ENCODE measurements around the gene STT3A. TPM values are rescaled to one million over a fixed set of nuclear protein-coding genes. Genes with fewer than 3 reads are reported as not detected.

Gene STT3A
- total and polyA plus RNA-seq, 12 donors = 28.4 to 208 (median 115) TPM

DNA sequence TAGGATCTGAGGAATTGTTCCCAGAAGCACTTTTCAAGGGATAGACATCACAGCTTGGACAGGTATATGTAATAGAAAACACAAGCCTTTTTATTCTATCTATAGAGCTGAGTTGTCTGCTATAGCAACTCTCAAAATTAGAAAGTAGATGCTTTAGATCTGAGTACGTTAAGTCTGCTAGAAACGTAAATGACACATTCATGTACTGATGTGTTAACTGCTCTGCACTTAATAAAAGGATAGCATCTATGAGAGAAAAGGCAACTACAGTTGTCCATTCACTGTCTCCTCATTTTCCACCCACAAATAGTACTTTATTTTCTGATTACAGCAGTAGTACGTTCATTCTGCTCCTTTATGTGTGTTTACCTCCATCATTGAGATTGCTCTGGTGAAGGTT, 6.0 kb upstream of the STT3A start:
- no peak for DNase-seq
- Histone ChIP-seq H3K27me3 (no peaks in the 10 kb centered on the region), H3K27ac (no peak overlapping the region), H3K36me3 (replicated peaks in 1 of 2) (peaks cover 0 to 26% of the 10 kb centered on the region in 2 donors), H3K4me3 (no peak overlapping the region), H3K4me1 (replicated peaks in 1 of 2) (peaks cover 0 to 6% of the 10 kb centered on the region in 2 donors), H3K9me3 (replicated peaks in 1 of 3) (no peaks in the 10 kb centered on the region)
- TF ChIP-seq, protein P1, sequence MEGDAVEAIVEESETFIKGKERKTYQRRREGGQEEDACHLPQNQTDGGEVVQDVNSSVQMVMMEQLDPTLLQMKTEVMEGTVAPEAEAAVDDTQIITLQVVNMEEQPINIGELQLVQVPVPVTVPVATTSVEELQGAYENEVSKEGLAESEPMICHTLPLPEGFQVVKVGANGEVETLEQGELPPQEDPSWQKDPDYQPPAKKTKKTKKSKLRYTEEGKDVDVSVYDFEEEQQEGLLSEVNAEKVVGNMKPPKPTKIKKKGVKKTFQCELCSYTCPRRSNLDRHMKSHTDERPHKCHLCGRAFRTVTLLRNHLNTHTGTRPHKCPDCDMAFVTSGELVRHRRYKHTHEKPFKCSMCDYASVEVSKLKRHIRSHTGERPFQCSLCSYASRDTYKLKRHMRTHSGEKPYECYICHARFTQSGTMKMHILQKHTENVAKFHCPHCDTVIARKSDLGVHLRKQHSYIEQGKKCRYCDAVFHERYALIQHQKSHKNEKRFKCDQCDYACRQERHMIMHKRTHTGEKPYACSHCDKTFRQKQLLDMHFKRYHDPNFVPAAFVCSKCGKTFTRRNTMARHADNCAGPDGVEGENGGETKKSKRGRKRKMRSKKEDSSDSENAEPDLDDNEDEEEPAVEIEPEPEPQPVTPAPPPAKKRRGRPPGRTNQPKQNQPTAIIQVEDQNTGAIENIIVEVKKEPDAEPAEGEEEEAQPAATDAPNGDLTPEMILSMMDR (IDR thresholded peaks at IDR 0.05) = no peak
- no peak for TF ChIP-seq POLR2A (IDR thresholded peaks at IDR 0.05)
- WGBS, 4 donors = 82 to 90% (median 86%) methylated on average over 3 of the region's 3 CpGs
- intact Hi-C loops (cut with DNase I) = no loop called here

DNA sequence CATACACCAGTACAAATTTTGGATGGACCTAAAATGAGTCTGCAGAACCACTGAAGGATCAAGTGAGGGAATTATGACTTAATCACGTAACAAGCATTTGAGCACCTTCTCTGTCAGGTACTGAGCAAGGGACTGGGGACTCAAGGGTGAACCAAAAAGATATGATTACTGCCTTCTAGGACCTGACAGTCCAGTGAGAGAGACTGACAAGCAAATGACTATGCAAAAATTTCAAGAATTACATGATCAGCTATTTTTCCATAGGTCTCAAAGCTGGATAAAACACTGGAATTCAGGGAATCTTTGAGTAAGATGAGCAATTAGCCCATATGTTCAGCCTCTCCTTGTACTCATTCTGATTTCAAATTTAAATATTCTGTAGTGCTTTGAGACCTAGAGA, 5.2 kb upstream of the STT3A start:
- Histone ChIP-seq H3K4me3 (no peak overlapping the region), H3K4me1 (replicated peaks in 1 of 2) (peaks cover 0 to 6% of the 10 kb centered on the region in 2 donors), H3K36me3 (replicated peaks in 1 of 2) (peaks cover 0 to 19% of the 10 kb centered on the region in 2 donors), H3K27me3 (no peaks in the 10 kb centered on the region), H3K27ac (no peak overlapping the region), H3K9me3 (replicated peaks in 1 of 3) (no peaks in the 10 kb centered on the region)
- DNase-seq = no peak
- no peak for TF ChIP-seq POLR2A (IDR thresholded peaks at IDR 0.05)
- TF ChIP-seq, protein P1 (IDR thresholded peaks at IDR 0.05) = no peak
- intact Hi-C loops (cut with DNase I) = no loop called here
- 81 to 97% (median 87%) methylated on average over 1 of the region's 1 CpG for WGBS, 4 donors

DNA sequence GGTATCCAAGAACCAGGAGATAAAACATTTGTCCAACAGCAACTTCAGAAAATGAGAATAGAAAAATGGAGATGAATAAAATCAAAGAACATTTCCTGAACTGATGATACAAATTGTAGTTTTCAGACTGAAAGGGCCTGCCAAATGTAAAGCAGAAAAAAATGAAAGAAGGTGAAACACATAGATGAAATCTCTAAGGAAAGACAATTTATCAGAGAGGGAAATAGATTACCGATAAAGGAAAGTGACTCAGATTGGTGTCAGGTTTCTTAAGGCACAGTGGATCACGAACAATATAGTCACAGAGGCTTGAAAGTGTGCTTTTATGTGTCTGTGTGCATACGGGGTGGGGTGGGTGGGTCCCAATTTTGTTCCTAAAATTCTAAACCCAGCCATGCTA, 4.1 kb upstream of the STT3A start:
- DNase-seq = no peak
- no peak overlapping the region for H3K27ac ChIP-seq
- no peaks in the 10 kb centered on the region for H3K27me3 ChIP-seq
- no peak for TF ChIP-seq POLR2A (IDR thresholded peaks at IDR 0.05)
- TF ChIP-seq, protein P1 (IDR thresholded peaks at IDR 0.05) = no peak
- H3K36me3 ChIP-seq (replicated peaks in 1 of 2) = peaks cover 0 to 9% of the 10 kb centered on the region in 2 donors
- H3K4me3 ChIP-seq = no peak overlapping the region
- intact Hi-C loops (cut with DNase I) = no loop called here
- WGBS, 4 donors = 27 to 46% (median 43%) methylated on average over 3 of the region's 3 CpGs
- peaks cover 4 to 9% of the 10 kb centered on the region in 2 donors for H3K4me1 ChIP-seq (replicated peaks in 1 of 2)
- no peaks in the 10 kb centered on the region for H3K9me3 ChIP-seq (replicated peaks in 1 of 3)

DNA sequence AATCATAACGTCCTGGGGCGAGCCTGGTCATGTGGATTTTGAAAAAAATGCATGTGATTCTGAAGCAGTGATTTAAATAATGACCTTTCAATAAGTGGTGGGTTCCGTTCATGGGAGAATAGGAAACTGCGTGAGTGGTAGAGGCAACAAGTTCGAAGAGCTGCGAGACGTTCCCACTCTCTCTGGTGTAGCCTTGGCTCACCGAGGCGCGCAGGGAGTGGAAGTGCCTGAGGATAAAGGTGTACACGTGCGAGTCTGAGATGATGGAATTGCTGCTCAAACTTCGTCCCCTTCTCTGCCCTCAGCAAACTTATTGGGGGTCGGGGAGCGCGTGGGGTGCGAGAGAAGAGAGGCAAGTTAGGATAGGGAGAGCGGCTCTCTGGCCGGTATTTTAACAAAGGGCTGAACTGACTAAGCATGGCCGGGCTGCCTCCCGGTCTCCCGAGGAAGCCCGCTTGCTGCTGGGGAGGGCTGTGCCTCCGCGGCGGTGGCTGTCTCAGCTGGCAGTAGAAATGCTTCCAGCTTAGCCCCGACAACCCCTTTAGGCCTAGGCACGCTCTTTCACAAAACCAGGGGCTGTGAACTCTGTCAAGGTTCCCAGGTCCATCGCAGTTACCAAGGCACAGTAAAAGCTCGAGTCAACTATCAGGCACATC, 875 bp upstream of the STT3A start:
- intact Hi-C loops (cut with DNase I) = no loop called here
- Histone ChIP-seq H3K9me3 (replicated peaks in 1 of 3) (no peaks in the 10 kb centered on the region), H3K27me3 (no peaks in the 10 kb centered on the region), H3K27ac (peak overlapping the region; percentile 95 to 99 (median 95)), H3K4me3 (peak overlapping the region; percentile 42 to 84 (median 60)), H3K36me3 (replicated peaks in 1 of 2) (no peaks in the 10 kb centered on the region), H3K4me1 (replicated peaks in 1 of 2) (peaks cover 8 to 32% of the 10 kb centered on the region in 2 donors)
- TF ChIP-seq POLR2A (IDR thresholded peaks at IDR 0.05) = no peak
- TF ChIP-seq, protein P1 (IDR thresholded peaks at IDR 0.05) = peak in 1 of 6 experiments; percentile 2
- DNase-seq = peak; percentile 37 to 67 (median 44)
- WGBS, 4 donors = 0 to 1% (median 1%) methylated on average over 22 to 30 of the region's 30 CpGs

Measured in adrenal gland (tissue), 12 donors.